GM18868 (cell line): ENCODE data around the gene BICD1.
"Not testable (repeated sequence)": the region's sequence is repeated elsewhere in the genome, so short reads cannot be mapped to it uniquely, and the experiment has no call there.

Experiments
- ATAC-seq: cut with Tn5 transposase; IDR thresholded peaks from one replicate; pipeline ENCODE4 v1.9.1; 2021; ENCODE audit warnings: mild to moderate bottlenecking, moderate library complexity; ENCODE audit not compliant: unreplicated experiment

The BICD1 gene

DNA sequence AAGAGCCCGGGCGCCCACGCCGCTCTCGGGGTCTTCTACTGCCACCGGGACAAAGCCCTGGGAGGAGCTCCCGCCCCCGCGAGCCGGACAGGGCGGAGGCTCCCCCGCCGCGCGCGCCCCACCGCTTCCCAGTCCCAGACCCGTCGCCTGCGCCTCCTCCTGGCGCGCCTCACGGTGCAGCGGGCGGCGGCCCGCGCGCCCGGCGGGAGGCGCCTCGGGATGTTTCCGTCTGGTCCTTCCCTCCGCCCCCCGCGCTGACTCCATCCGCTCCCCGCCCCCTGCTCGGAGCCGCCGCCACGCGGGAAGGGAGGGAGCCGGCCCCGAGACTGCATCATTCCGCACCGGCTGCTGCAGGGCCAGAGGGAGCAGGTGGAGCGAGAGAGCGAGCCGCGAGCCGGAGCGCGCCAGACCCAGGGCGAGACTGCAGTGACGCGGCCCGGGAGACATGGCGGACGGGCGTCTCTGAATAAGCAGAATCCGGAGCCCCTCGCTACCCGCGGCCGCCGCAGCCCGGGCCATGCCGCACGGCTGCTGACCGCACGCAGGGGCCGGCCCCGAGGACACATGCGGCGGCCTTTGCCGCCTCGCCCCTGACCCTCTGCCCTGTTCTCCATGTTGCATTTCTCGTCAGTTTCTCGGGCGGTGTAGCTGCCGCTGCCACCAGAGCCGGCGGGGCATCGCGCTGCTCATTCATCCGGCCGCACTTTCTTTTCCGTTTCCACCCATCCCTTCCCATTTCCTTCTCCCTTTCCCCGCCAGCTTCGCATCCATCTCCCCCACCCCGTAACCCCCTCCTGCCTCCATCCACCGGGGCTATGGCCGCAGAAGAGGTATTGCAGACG lies at the start of gene BICD1:
Gene BICD1, plus strand, starts transcription at position 331 of the 842 bp plus-strand sequence. Its CDS starts 485 bp downstream, at position 816.
- peak; percentile 81 for ATAC-seq

DNA sequence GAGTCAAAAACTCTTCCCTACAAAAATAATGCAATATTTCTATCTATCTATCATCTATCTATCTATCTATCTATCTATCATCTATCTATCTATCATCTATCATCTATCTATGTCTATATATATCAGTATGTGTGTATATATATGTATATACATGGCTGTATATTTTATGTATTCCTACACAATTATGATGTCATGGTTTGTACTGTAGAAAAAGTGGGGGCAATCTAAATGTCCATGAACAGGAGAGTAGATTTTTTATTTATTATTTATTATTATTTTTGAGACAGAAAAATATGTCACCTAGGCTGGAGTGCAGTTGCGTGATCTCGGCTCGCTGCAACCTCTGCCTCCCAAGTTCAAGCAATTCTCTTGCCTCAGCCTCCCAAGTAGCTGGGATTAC lies 45.6 kb upstream of the BICD1 start:
- ATAC-seq: no peak

DNA sequence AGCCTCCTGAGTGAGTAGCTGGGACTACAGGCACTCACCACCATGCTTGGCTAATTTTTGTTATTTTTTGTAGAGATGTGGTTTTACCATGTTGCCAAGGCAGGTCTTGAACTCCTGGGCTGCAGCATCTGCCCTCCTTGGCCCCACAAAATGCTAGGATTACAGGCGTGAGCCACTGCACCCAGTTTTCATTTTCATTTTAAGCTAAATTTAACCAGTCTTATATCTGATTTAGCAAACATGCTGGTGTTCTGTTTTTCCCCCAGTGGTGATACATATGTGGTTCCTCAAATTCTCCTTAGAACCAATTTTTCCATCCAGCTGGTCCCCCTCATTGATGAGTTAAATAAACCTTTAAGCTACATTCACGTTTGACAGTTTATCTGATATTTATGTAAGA lies 43.8 kb upstream of the BICD1 start:
- peak; percentile 45 for ATAC-seq

DNA sequence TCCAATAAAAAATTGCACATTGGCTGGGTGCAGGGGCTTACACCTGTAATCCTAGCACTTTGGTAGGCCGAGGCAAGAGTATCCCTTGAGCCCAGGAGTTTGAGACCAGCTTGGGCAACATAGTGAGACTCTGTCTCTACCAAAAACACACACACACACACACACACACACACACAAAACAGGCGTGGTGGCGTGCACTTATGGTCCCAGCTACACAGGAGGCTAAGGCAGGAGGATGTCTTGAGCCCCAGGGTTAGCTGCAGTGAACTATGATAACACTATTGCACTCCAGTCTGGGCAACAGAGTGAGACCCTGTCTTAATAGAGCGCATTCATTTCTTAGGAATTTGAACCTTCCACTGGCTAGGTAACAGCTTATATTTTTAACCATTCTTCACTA lies 42.9 kb upstream of the BICD1 start:
- no peak for ATAC-seq

DNA sequence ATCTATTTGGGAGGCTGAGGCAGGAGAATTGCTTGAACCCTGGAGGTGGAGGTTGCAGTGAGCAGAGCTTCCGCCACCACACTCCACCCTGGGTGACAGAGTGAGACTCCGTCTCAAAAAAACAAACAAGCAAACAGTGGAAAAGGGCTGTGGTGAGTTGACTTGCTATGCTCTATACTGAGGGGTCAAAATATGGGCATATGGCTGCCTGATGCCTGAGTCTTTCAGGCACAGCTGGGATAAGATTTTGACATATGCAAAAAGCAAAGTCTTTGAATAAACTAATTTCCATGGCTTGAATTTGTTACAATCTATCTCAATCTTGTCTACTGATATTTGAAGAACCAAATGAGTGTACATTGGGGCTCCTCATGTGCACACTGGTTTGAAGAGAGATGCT lies 40.4 kb upstream of the BICD1 start:
- no peak for ATAC-seq

DNA sequence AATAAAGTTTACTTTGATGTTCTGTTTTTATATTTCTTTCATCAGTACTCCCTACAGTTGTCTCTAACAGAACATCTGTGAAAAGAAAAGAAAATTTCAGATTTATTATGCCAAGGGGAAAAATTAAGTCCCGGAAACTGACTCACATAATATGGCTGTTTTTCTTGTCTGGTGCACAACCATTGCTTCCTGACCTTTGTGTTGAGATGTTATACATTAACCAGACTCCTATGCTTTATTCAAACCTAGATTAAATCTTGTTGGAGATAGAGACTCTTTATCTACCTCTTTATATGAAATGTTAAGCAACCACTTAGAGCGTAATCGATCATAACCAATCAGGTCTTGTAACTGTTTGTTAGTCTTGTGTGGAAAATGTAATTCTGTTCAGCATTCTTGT lies 37.6 kb upstream of the BICD1 start:
- no peak for ATAC-seq

DNA sequence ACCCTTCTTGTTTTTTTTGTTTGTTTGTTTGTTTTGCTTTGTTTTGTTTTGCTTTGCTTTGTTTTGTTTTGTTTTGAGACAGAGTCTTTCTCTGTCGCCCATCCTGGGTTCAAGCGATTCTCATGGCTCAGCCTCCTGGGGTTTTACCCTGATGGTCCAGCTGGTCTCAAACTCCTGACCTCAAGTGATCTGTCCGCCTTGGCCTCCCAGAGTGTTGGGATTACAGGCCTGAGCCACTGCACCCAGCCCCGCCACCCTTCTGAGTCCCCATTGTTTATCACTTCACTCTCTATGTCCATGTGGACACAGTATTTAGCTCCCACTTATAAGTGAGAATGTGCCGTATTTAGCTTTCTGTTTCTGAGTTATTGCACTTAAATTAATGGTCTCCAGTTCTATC lies 36.9 kb upstream of the BICD1 start:
- ATAC-seq: no peak

DNA sequence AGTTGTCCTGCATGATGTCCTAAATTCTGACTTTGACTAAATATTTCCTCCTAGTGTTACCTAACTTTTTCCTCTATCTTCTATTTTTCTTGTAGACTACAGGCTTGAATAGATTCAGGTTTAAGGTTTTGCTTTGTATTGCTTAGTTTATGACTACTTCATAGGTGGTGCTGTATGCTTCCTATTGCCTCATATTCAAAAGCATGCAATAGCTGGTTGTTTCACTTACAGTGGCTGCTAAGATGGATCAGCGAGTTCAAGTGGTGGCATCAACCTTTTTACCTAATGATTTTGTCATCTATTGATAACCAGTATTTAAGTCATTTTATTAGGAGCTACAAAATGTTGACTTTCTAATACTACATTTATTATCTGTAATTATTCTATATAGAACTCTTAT lies 36.3 kb upstream of the BICD1 start:
- no peak for ATAC-seq

DNA sequence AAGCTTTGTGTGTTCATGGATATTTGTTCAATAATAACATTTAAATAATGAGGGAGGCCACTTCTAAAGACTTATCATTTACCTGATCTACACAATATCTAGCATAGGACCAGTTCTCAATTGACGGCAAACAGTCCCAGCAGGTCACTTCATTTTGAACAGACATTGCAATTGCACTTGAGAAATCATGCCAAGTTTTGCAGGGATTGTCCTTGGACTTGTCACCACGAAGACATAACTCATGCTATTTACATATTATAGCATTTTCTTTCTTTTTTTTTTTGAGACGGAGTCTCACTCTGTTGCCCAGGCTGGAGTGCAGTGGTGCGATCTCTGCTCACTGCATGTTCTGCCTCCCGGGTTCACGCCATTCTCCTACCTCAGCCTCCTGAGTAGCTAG lies 34.5 kb upstream of the BICD1 start:
- no peak for ATAC-seq

DNA sequence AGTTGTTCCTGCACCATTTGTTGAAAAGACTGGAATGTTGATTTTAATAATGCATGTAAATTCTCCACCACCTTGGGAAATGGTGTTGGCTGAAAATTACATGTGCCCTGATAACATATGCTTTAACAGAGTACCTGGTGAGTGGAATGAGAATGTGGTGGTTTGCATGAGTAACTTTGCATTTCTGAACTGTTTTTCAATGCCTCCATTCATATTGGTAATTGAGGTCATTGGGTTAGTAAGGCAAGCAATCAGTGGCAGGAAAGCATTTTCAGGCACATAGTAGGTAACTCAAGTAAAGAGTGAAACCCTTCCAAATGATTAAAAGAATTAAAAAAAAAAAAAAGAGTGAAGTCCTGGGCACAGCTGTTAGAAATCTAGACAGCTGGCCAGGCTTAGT lies 32.2 kb upstream of the BICD1 start:
- ATAC-seq: no peak

DNA sequence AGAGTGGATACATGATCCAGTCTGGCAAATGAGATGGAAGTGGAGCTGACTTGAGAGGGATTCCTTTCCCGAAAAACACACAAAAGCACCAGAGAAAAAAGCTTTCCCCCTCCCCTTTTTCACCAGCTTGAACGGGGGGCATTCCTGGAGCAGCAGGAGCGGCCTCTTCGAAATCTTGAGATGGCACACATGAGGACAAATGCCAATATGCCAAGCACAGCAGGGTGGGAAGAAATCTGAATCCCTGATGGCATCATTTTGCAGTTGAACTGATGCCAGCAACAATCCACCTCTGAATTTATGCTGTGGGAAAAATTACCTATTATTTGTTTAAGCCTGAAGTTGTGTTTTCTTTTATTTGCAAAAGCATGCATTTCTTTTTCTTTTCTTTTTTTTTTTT lies 29.7 kb upstream of the BICD1 start:
- no peak for ATAC-seq

DNA sequence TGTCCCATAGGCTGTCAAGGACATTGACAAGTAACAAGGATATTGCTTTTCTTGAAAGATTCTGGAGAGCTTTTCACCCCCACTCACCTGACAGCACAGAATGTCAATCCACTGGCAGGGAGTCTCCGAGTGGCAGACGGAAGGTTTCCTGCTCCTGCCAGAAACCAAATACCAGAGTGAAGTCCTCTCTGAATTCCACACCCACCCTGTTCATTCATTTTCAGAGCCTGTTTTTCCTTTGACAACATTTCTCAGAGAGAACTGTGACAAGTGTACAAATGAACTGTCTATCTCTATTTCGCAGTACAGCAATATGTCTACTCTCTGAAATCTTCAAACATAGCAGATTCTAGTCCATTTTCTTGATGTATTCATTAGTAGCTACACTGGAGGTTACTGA lies 26.2 kb upstream of the BICD1 start:
- no peak for ATAC-seq

DNA sequence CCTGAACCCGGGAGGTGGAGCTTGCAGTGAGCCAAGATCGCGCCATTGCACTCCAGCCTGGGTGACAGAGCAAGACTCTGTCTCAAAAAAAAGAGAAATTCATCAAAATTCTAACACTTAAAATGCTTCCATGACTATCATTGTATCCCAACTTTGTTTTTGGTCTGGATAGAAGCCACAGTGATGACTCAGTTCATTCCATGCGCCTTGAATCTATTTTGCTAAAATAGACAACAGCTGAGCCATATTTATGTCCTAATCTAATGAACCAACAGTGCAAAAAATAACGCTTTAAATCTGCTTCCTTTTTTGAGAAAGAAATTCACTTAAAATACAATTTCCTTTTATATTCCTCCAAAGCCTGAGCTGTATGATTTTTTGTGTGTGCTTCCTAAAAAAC lies 23.2 kb upstream of the BICD1 start:
- ATAC-seq: no peak

DNA sequence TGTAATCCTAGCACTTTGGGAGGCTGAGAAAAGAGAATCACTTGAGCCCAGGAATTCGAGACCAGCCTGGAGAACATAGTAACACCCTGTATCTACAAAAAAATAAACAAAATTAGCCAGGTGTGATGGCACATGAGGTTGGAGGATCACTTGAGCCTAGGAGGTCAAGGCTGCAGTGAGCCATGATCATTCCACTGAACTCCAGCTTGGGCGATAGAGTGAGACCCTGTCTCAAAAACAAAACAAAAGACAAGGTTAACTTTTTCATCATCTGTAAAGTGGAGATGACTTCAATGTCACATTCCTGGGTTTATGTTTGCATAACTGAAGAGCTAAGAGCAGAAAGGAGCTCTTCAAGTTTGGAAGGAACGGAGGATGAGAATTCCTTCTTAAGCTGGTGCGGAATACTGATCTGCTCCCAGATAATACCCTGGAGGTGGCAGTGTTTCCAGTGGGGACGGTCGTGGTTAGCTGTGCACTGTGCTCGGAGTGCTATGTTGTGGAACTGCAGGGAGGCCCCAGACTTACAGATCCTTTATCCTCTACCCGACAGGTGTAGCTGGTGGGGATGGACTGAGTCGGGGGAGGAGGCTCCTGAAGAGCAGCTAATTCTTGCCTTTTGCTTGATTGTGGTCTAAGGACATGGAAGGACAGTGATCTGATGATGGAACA lies 22.5 kb upstream of the BICD1 start:
- no peak for ATAC-seq

DNA sequence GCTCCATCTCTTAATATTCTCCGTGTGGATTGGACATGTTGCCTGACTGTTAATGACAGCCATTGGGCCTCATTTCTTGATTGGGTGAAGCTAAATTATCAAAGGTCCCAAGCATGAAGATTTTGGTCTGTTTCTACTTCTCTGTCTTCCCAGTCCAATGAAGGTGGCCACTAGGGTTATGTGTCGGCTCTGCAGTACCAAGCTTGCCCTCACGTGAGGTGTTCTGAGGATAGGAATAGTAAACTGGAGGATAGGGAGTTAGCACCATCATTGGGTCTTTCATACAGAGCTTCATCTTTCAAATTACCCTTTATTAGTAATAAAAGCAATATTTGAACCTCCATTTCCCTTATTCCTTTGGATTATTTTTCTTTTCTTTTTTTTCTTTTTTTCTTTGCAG lies 21.9 kb upstream of the BICD1 start:
- no peak for ATAC-seq

DNA sequence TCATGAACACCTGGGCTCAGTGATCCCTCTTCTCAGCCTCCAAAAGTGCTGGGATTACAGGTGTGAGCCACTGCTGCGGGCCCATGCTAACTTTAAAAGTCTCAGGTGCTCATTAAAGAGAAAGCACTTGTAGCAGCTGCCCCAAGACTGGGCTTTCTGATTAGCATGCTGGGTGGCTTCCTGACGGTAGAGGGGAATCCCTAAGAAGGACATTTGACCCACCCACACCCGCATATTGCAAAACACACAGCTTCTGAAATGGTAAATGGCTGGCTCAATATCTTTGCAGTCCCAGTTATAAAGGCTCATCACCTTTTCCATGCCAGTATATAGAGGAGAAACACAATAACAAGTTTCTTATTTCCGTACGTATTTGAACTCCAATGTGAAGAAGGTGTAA lies 19.3 kb upstream of the BICD1 start:
- no peak for ATAC-seq

DNA sequence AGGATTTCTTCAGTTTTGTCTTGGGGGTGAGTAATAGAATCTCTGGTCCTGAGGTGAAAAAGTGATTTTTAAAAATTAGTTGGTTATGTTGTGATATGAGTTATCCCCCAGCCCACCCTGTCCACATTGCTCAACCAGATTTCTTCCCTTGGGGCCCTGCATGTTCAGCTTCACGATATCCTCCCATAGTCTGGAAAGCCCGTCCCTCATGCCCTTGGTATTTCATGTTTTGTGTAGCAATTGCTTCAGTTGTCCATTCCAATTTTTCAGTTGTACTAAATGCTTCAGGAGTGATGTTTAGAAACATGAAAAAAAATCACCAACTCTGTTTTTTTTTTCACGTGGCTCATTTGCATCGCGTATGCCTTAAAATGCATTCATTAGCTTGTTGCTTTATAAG lies 17.5 kb upstream of the BICD1 start:
- ATAC-seq: no peak

DNA sequence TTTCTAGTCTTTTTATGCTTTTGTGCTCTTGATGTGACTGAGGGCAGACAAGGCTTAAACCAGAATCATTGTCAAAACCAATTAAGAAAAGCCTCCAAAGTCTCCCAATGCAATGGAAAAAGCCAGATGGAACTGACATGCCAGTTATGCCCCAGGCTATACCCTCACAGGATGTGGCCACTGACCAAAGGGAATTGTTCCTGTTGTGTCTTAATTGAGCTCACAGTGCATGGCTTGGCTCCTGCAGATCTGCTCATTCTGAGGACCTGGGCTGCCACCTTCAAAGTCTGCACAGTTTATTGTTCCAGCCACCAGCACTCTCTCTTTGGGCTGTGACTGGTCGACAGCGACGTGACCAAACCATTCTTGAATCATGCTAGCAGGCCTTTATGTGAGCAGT lies 17.1 kb upstream of the BICD1 start:
- ATAC-seq: no peak

DNA sequence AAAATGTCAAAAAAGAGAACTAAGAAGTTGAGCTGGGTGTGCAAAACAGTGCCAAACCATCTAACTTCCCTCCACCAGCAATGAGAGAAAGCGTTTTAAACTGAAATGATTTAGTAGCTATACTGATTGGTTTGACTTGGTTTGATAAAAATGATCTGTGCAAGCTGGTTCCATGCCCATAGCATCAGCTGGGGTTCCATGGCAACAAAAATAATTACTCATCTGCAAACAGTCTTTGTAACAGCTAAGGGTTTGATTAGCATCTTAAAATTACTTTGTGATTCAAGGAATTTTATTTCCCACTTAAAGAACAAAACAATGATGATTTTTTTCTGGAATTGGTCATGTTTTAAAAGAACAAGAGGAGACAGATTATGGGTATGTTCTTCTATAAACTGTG lies 15.0 kb upstream of the BICD1 start:
- ATAC-seq: no peak

DNA sequence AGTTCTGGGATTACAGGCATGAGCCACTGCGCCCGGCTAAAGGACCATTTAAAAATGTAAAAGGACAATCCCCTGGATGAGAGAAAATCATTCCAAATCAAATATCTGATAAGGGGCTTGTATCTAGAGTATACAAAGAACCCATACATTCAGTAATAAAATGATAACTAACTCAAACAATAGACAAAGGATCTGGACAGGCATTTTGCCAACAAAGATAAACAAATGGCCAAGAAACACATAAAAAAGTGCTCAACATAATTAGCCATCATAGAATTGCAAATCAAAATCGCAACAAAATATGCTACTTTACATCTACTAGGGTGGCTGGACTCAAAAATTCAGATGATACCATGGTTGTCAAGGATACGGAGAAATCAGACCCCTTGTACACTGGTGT lies 8.5 kb upstream of the BICD1 start:
- ATAC-seq: no peak

DNA sequence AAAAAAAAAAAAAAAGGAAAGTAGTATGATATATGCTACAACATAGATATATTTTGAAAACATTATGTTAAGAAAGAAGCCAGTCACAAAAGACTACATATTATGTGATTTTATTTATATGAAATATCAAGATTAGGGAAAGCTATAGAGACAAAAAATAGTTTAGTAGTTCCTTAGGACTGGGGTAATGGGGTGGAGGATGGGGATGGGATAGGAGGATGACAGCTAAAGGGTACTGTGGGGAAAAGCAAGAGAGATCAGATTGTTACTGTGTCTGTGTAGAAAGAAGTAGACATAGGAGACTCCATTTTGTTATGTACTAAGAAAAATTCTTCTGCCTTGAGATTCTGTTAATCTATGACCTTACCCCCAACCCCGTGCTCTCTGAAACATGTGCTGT lies 7.4 kb upstream of the BICD1 start:
- ATAC-seq: not testable (repeated sequence)

DNA sequence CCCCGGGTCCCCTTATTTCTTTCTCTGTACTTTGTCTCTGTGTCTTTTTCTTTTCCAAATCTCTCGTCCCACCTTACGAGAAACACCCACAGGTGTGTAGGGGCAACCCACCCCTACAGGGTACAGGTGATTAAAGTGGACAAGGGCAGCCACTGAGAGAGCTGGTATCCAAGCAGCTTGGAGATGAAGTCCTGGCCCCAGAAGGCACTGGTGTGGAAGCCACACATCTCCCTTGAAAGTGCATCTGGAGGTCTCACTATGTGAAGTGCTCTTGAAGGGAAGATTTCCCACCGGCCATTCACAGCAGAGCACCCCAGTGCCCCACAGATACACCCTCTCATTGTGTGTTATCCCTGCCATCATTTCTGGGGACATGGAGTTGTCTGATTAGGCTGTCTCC lies 6.3 kb upstream of the BICD1 start:
- ATAC-seq: no peak

DNA sequence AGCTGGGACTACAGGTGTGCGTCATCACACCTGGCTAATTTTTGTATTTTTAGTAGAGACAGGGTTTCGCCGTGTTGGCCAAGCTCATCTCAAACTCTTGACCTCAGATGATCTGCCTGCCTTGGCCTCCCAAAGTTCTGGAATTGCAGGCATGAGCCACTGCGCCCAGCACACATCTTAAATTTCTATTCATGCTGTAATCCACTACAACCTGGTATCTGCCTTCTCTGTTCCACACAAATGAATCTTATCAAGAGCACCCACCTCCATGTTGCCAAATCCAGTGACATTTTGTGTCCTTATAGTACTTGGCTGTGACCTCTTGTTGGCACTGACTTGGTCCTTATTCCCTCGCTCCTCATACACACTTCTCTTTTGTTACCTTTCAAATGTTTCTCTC lies 5.8 kb upstream of the BICD1 start:
- no peak for ATAC-seq
